H9 (cell line): ENCODE data around the gene ANO10. TPM values are rescaled to one million over a fixed set of nuclear protein-coding genes. Genes with fewer than 3 reads are reported as not detected.

Experiments
- DNase-seq: peaks from one replicate; pipeline ENCODE4 v3.0.0-alpha.2; 2017
- H2AFZ ChIP-seq: one replicate; pipeline ENCODE4 v1.6.1; 2013; ENCODE audit warnings: mild to moderate bottlenecking, low read length, control low read depth, moderate library complexity
- H2AK5ac ChIP-seq: 2 replicates; pipeline ENCODE4 v1.6.1; 2013; ENCODE audit warnings: low read length, control low read depth, mixed read lengths; ENCODE audit not compliant: insufficient read length
- H2BK120ac ChIP-seq: one replicate; pipeline ENCODE4 v1.6.1; 2013; ENCODE audit warnings: low read depth, mild to moderate bottlenecking, low read length, control low read depth, inconsistent platforms; ENCODE audit not compliant: poor library complexity, severe bottlenecking
- H2BK12ac ChIP-seq: 2 replicates; pipeline ENCODE4 v1.6.1; 2013; ENCODE audit warnings: low read length, control low read depth, mixed read lengths, low read depth; ENCODE audit not compliant: insufficient read length
- H2BK15ac ChIP-seq: 2 replicates; pipeline ENCODE4 v1.6.1; 2013; ENCODE audit warnings: low read depth, low read length, control low read depth
- H2BK20ac ChIP-seq: one replicate; pipeline ENCODE4 v1.6.1; 2013; ENCODE audit warnings: low read depth, mild to moderate bottlenecking, low read length, control low read depth, inconsistent platforms; ENCODE audit not compliant: poor library complexity, severe bottlenecking
- H2BK5ac ChIP-seq: 2 replicates; pipeline ENCODE4 v1.6.1; 2013; ENCODE audit warnings: low read length, control low read depth, mixed read lengths; ENCODE audit not compliant: insufficient read length
- H3K14ac ChIP-seq: 2 replicates; pipeline ENCODE4 v1.6.1; 2013; ENCODE audit warnings: low read length, control low read depth; ENCODE audit not compliant: insufficient read depth
- H3K18ac ChIP-seq: 2 replicates; pipeline ENCODE4 v1.6.1; 2013; ENCODE audit warnings: low read depth, mild to moderate bottlenecking, mixed read lengths, low read length, control low read depth; ENCODE audit not compliant: insufficient read length
- H3K23ac ChIP-seq: 2 replicates; pipeline ENCODE4 v1.6.1; 2013; ENCODE audit warnings: low read length, control low read depth, mixed read lengths, low read depth; ENCODE audit not compliant: insufficient read length
- H3K23me2 ChIP-seq: 2 replicates; pipeline ENCODE4 v1.6.1; 2013; ENCODE audit warnings: low read depth, mild to moderate bottlenecking, mixed read lengths, low read length, control low read depth; ENCODE audit not compliant: insufficient read length, poor library complexity, severe bottlenecking
- H3K27ac ChIP-seq: 2 replicates; pipeline ENCODE4 v1.5.1; 2013; ENCODE audit warnings: low read length, control low read depth, mixed read lengths, low read depth; ENCODE audit not compliant: insufficient read length
- H3K27me3 ChIP-seq: 2 replicates; pipeline ENCODE4 v1.6.1; 2013; ENCODE audit warnings: low read length, control low read depth, inconsistent platforms; ENCODE audit not compliant: insufficient read depth
- H3K4ac ChIP-seq: 2 replicates; pipeline ENCODE4 v1.6.1; 2013; ENCODE audit warnings: low read depth, mild to moderate bottlenecking, control low read depth, inconsistent platforms, low read length, moderate library complexity
- H3K4me1 ChIP-seq: 2 replicates; pipeline ENCODE4 v1.6.1; 2013; ENCODE audit warnings: low read length, control low read depth, inconsistent platforms; ENCODE audit not compliant: insufficient read depth
- H3K4me2 ChIP-seq: 2 replicates; pipeline ENCODE4 v1.6.1; 2013; ENCODE audit warnings: low read length, control low read depth, mixed read lengths; ENCODE audit not compliant: insufficient read length, insufficient read depth
- H3K56ac ChIP-seq: 2 replicates; pipeline ENCODE4 v1.6.1; 2013; ENCODE audit warnings: low read depth, mild to moderate bottlenecking, mixed read lengths, low read length, control low read depth; ENCODE audit not compliant: insufficient read length
- H3K79me1 ChIP-seq: 2 replicates; pipeline ENCODE4 v1.6.1; 2013; ENCODE audit warnings: low read depth, mild to moderate bottlenecking, moderate library complexity, low read length, control low read depth, inconsistent platforms; ENCODE audit not compliant: insufficient read depth, poor library complexity, severe bottlenecking
- H3K79me2 ChIP-seq: 2 replicates; pipeline ENCODE4 v1.6.1; 2013; ENCODE audit warnings: low read length, control low read depth, inconsistent platforms; ENCODE audit not compliant: insufficient read depth
- H3K9ac ChIP-seq: 2 replicates; pipeline ENCODE4 v1.6.1; 2013; ENCODE audit warnings: low read length, control low read depth, mixed read lengths; ENCODE audit not compliant: insufficient read length; ENCODE audit errors: extremely low read depth
- H3K9me3 ChIP-seq: one replicate; pipeline ENCODE4 v1.6.1; 2013; ENCODE audit warnings: low read depth, low read length, inconsistent platforms; ENCODE audit not compliant: control insufficient read depth
- H3T11ph ChIP-seq: one replicate; pipeline ENCODE4 v1.6.1; 2013; ENCODE audit warnings: mild to moderate bottlenecking, low read length, control low read depth, inconsistent platforms
- H4K20me1 ChIP-seq: one replicate; pipeline ENCODE4 v1.6.1; 2013; ENCODE audit not compliant: control insufficient read depth, insufficient read length, insufficient read depth
- H4K5ac ChIP-seq: 2 replicates; pipeline ENCODE4 v1.6.1; 2013; ENCODE audit warnings: low read depth, mild to moderate bottlenecking, mixed read lengths, low read length, control low read depth; ENCODE audit not compliant: insufficient read length
- H4K8ac ChIP-seq: replicated peaks from 2 replicates; pipeline ENCODE4 v1.6.1; 2013; ENCODE audit warnings: low read length, control low read depth, mixed read lengths, low read depth; ENCODE audit not compliant: insufficient read length
- H4K91ac ChIP-seq: 2 replicates; pipeline ENCODE4 v1.6.1; 2013; ENCODE audit warnings: low read depth, mild to moderate bottlenecking, moderate library complexity, mixed read lengths, low read length, control low read depth; ENCODE audit not compliant: insufficient read length
- H3K27ac Mint-ChIP-seq, 3 experiments: 2 replicates in 2 of 3; 3 replicates in 1 of 3; pipeline ENCODE4 v1.8.0; 2020 to 2021; ENCODE audit warnings: mixed read lengths in 3 of 3, mild to moderate bottlenecking in 1 of 3, moderate library complexity in 1 of 3
- H3K27me3 Mint-ChIP-seq: 2 replicates; pipeline ENCODE4 v1.8.0; 2021; ENCODE audit warnings: low read depth, mild to moderate bottlenecking, moderate library complexity, mixed read lengths
- H3K36me3 Mint-ChIP-seq, 3 experiments: 2 replicates in 2 of 3; 3 replicates in 1 of 3; pipeline ENCODE4 v1.8.0; 2020 to 2021; ENCODE audit warnings: low read depth in 3 of 3, mixed read lengths in 3 of 3; ENCODE audit not compliant: insufficient read depth in 1 of 3
- H3K4me1 Mint-ChIP-seq, 2 experiments: 2 replicates each; pipeline ENCODE4 v1.8.0; 2020; ENCODE audit warnings: mixed read lengths in 2 of 2
- H3K4me3 Mint-ChIP-seq, 2 experiments: 2 replicates in 1 of 2; 3 replicates in 1 of 2; pipeline ENCODE4 v1.8.0; 2020 to 2021; ENCODE audit warnings: mild to moderate bottlenecking in 2 of 2, mixed read lengths in 2 of 2, moderate library complexity in 1 of 2
- H3K9me3 Mint-ChIP-seq, 2 experiments: 2 replicates in 1 of 2; 3 replicates in 1 of 2; pipeline ENCODE4 v1.8.0; 2020; ENCODE audit warnings: mild to moderate bottlenecking in 2 of 2, mixed read lengths in 2 of 2, moderate library complexity in 1 of 2
- CTCF ChIP-seq: fragments of 200-600 bp; sonication (generic); conservative IDR thresholded peaks from 3 replicates; pipeline ENCODE4 v1.8.0; 2021; ENCODE audit warnings: antibody characterized with exemption, mild to moderate bottlenecking
- WGBS: extraction: QIAGEN DNeasy Blood & Tissue Kit; methylation state at CpG from one replicate; pipeline ENCODE4 v1.1.7; 2013; ENCODE audit warnings: missing lambda C conversion rate, low lambda C conversion rate, mixed read lengths; ENCODE audit not compliant: insufficient read length; ENCODE audit errors: extremely low coverage; 5-methylcytosine and 5-hydroxymethylcytosine counted together
- total RNA-seq: library from RNA; stranded (reverse); gene quantifications from 2 replicates; pipeline ENCODE4 v1.2.1, GENCODE V29; 2021

ANO10 gene
- total RNA-seq, 1 experiment from 2014 or later, result 38.7 TPM

DNA sequence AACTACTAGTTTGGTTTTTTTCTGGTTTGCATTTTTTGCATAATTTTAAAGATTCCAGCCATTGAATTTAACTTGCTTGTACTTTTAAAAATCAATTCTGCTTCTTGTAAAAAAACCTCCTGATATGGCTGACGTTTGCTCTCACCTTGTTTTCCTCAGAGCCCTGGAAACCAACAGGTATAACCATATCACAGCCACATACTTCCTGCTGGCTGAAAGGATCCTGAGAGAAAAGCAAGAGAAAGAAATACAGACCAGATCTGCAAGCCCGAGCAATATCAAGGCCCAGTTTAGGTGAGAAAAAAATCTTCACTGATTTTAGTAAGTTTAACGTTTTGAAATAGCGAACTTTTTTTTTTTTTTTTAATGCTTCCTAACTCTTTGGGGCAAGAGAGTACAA, 278.6 kb downstream of the ANO10 start:
- Histone ChIP-seq H4K20me1 (no peaks in the 10 kb centered on the region), H3K4me2 (no peak overlapping the region), H2AK5ac (no peak overlapping the region), H3K23ac (no peak overlapping the region), H3K79me2 (no peaks in the 10 kb centered on the region), H2AFZ (no peak overlapping the region), H3K23me2 (no peaks in the 10 kb centered on the region), H3K4ac (no peak overlapping the region), H2BK15ac (no peak overlapping the region), H4K5ac (no peak overlapping the region), H3T11ph (no peak overlapping the region), H3K4me1 (no peaks in the 10 kb centered on the region; the same call in 1 of the 2 replicates), H3K56ac (no peak overlapping the region), H3K9ac (peak overlapping the region; percentile 16), H3K27me3 (no peaks in the 10 kb centered on the region), H2BK12ac (no peak overlapping the region), H4K91ac (no peak overlapping the region), H2BK120ac (no peak overlapping the region), H3K9me3 (peaks cover 3% of the 10 kb centered on the region), H3K79me1 (no peaks in the 10 kb centered on the region), H2BK20ac (no peak overlapping the region), H4K8ac (no peak overlapping the region), H3K18ac (no peak overlapping the region), H2BK5ac (no peak overlapping the region), H3K14ac (no peak overlapping the region), H3K27ac (no peak overlapping the region)
- TF ChIP-seq CTCF, result no peak
- Mint-ChIP-seq H3K4me1 (peaks cover 21 to 32% of the 10 kb centered on the region in 2 experiments), H3K36me3 (peaks cover 30 to 66% (median 45%) of the 10 kb centered on the region in 3 experiments), H3K27ac (peak overlapping the region; percentile 51 to 91 (median 87); a peak in 5 of 7 replicates), H3K4me3 (no peak overlapping the region), H3K27me3 (no peaks in the 10 kb centered on the region; the same call in 1 of the 2 replicates), H3K9me3 (peaks cover 8% of the 10 kb centered on the region in 2 experiments)
- no CpG with 5 or more reads among the region's 4 CpGs for WGBS
- no peak for DNase-seq
